Chondrocyte (in vitro differentiated cells): ENCODE measurements around the gene LGALSL. TPM values are rescaled to one million over a fixed set of nuclear protein-coding genes. Genes with fewer than 3 reads are reported as not detected.
A peak's percentile ranks its signal among the peaks of the same experiment; 100 is the strongest.

ENCODE experiments used
- DNase-seq: peaks from one replicate; pipeline ENCODE4 v3.0.0; 2021; ENCODE audit warnings: mixed read lengths, low spot score
- H3K27ac Mint-ChIP-seq: one replicate; pipeline ENCODE4 v1.8.0; 2021; ENCODE audit warnings: mild to moderate bottlenecking, moderate library complexity, mixed read lengths; ENCODE audit not compliant: unreplicated experiment
- H3K27me3 Mint-ChIP-seq: 2 replicates; pipeline ENCODE4 v1.8.0; 2021; ENCODE audit warnings: low read depth, mixed read lengths
- H3K36me3 Mint-ChIP-seq: 2 replicates; pipeline ENCODE4 v1.8.0; 2021; ENCODE audit warnings: low read depth, mixed read lengths
- H3K4me1 Mint-ChIP-seq: 2 replicates; pipeline ENCODE4 v1.8.0; 2021; ENCODE audit warnings: low read depth, mild to moderate bottlenecking, mixed read lengths
- H3K4me3 Mint-ChIP-seq: one replicate; pipeline ENCODE4 v1.8.0; 2021; ENCODE audit warnings: mild to moderate bottlenecking, moderate library complexity, mixed read lengths; ENCODE audit not compliant: unreplicated experiment
- H3K9me3 Mint-ChIP-seq: 2 replicates; pipeline ENCODE4 v1.8.0; 2021; ENCODE audit warnings: low read depth, mixed read lengths
- CTCF ChIP-seq: fragments of 200-600 bp; sonication (generic); IDR thresholded peaks from 2 replicates; pipeline ENCODE4 v1.5.0; 2021; ENCODE audit warnings: antibody characterized with exemption, mild to moderate bottlenecking, moderate library complexity
- total RNA-seq: library from RNA; stranded (reverse); gene quantifications from 3 replicates; pipeline ENCODE4 v1.2.1, GENCODE V29; 2021

The LGALSL gene
- total RNA-seq, 1 donor from 2014 or later: 25.0 TPM

GRCh38 chr2:64419596-64420165 is 34.3 kb upstream of the LGALSL start:
- Mint-ChIP-seq H3K4me1 (peaks cover 16% of the 10 kb centered on the region), H3K36me3 (no peaks in the 10 kb centered on the region), H3K27me3 (no peaks in the 10 kb centered on the region), H3K27ac (peak overlapping the region; percentile 1), H3K9me3 (no peaks in the 10 kb centered on the region), H3K4me3 (no peak overlapping the region)
- no peak for TF ChIP-seq CTCF
- no peak for DNase-seq

- H3K9me3 Mint-ChIP-seq: no peaks in the 10 kb centered on the region
- no peak for DNase-seq
- H3K27me3 Mint-ChIP-seq: no peaks in the 10 kb centered on the region
- no peak for TF ChIP-seq CTCF
- H3K27ac Mint-ChIP-seq: peak overlapping the region; percentile 1
- H3K4me1 Mint-ChIP-seq: peaks cover 16% of the 10 kb centered on the region
- no peak overlapping the region for H3K4me3 Mint-ChIP-seq
- H3K36me3 Mint-ChIP-seq: no peaks in the 10 kb centered on the region
These were observed 33.3 kb upstream of the LGALSL start for GRCh38 chr2:64420677-64421076.

- H3K27me3 Mint-ChIP-seq: no peaks in the 10 kb centered on the region
- no peak for DNase-seq
- H3K4me3 Mint-ChIP-seq: no peak overlapping the region
- no peak for TF ChIP-seq CTCF
- peaks cover 21% of the 10 kb centered on the region for H3K4me1 Mint-ChIP-seq
- peak overlapping the region; percentile 1 for H3K27ac Mint-ChIP-seq
- H3K9me3 Mint-ChIP-seq: no peaks in the 10 kb centered on the region
- no peaks in the 10 kb centered on the region for H3K36me3 Mint-ChIP-seq
These were observed 32.8 kb upstream of the LGALSL start for GRCh38 chr2:64421201-64421600.

GRCh38 chr2:64422466-64422865 is 31.5 kb upstream of the LGALSL start:
- Mint-ChIP-seq H3K36me3 (no peaks in the 10 kb centered on the region), H3K9me3 (no peaks in the 10 kb centered on the region), H3K27ac (no peak overlapping the region), H3K4me3 (no peak overlapping the region), H3K27me3 (no peaks in the 10 kb centered on the region), H3K4me1 (peaks cover 28% of the 10 kb centered on the region)
- no peak for DNase-seq
- no peak for TF ChIP-seq CTCF

- no peaks in the 10 kb centered on the region for H3K9me3 Mint-ChIP-seq
- H3K4me3 Mint-ChIP-seq: no peak overlapping the region
- no peak for DNase-seq
- no peaks in the 10 kb centered on the region for H3K36me3 Mint-ChIP-seq
- H3K27me3 Mint-ChIP-seq: no peaks in the 10 kb centered on the region
- H3K27ac Mint-ChIP-seq: no peak overlapping the region
- TF ChIP-seq CTCF: no peak
- peaks cover 28% of the 10 kb centered on the region for H3K4me1 Mint-ChIP-seq
These were observed 30.7 kb upstream of the LGALSL start for GRCh38 chr2:64423303-64423702.
